Adipose tissue (tissue), 3 donors: ENCODE measurements around the gene PYCARD. TPM values are rescaled to one million over a fixed set of nuclear protein-coding genes. Genes with fewer than 3 reads are reported as not detected.
"Not testable (repeated sequence)": the region's sequence is repeated elsewhere in the genome, so short reads cannot be mapped to it uniquely, and the experiment has no call there.

ENCODE experiments used
- H3K27ac ChIP-seq: one replicate; pipeline ENCODE4 v1.5.1; 2013; ENCODE audit warnings: low read depth, low read length
- WGBS, 3 donors: extraction: QIAGEN DNeasy Blood & Tissue Kit; methylation state at CpG; one replicate each; pipeline ENCODE4 v1.1.7; 2013; 5-methylcytosine and 5-hydroxymethylcytosine counted together
- polyA plus RNA-seq, 3 donors: library from polyadenylated mRNA; stranded (reverse); fragments of 200-250 nt; gene quantifications; one replicate each; pipeline ENCODE4 v1.2.3, GENCODE V29; 2013
- donor health status: healthy with polysubstance abuse.
- donor health status: Bipolar disorder and iron deficiency.
- donor health status: healthy.

PYCARD gene
- polyA plus RNA-seq, 3 donors, result 12.2 to 50.5 (median 25.8) TPM

- H3K27ac ChIP-seq, result peak within 1 kb of the TSS; percentile 98
- 0% methylated on average over 69 of the region's 69 CpGs for WGBS, 3 donors
Measured at GRCh38 chr16:31179747-31180459, 22.7 kb downstream of the PYCARD start, which contains the start of gene FUS. TSS of gene FUS (plus strand) at chr16:31180139. CDS start at chr16:31180215, 76 bp downstream.

- H3K27ac ChIP-seq, result peak overlapping the region; percentile 98
- WGBS, 3 donors, result 2% methylated on average over 27 of the region's 27 CpGs
Measured at GRCh38 chr16:31179219-31179746, 23.3 kb downstream of the PYCARD start.

GRCh38 chr16:31177136-31177535 is 25.4 kb downstream of the PYCARD start:
- WGBS, 3 donors, result 39 to 69% (median 47%) methylated on average over 3 of the region's 3 CpGs
- no peak overlapping the region for H3K27ac ChIP-seq

GRCh38 chr16:31170048-31170447 is 32.5 kb downstream of the PYCARD start:
- no CpG with 5 or more reads among the region's 2 CpGs for WGBS, 3 donors
- not testable (repeated sequence) for H3K27ac ChIP-seq

GRCh38 chr16:31168848-31169247 is 33.7 kb downstream of the PYCARD start:
- WGBS, 3 donors, result 52 to 60% (median 58%) methylated on average over 2 of the region's 2 CpGs

GRCh38 chr16:31167315-31167714 is 35.2 kb downstream of the PYCARD start:
- WGBS, 3 donors, result 88 to 90% (median 90%) methylated on average over 8 of the region's 8 CpGs

More at GRCh38 chr16:31168848-31169247, 33.7 kb downstream of the PYCARD start:
- H3K27ac ChIP-seq, result no peak overlapping the region

GRCh38 chr16:31157136-31157535 is 45.4 kb downstream of the PYCARD start:
- no peak overlapping the region for H3K27ac ChIP-seq
- 24% methylated on average over 8 of the region's 8 CpGs for WGBS, 3 donors

More at GRCh38 chr16:31167315-31167714, 35.2 kb downstream of the PYCARD start:
- no peak overlapping the region for H3K27ac ChIP-seq

Other genes starting within 250 kb of the PYCARD start
- gene SETD1A, start 245.0 kb downstream of the PYCARD start, polyA plus RNA-seq, result 10 to 100 TPM in 2 of 3 donors, 1 to 10 TPM in 1; 5.1 to 13.0 (median 10.8) TPM
- 10 to 100 TPM; 23.3 to 31.2 (median 26.8) TPM for gene HSD3B7, start 217.6 kb downstream of the PYCARD start, polyA plus RNA-seq
- under 1 TPM; 0.11 to 0.98 (median 0.18) TPM for gene STX1B, start 192.1 kb downstream of the PYCARD start, polyA plus RNA-seq
- 10 to 100 TPM; 31.8 to 83.0 (median 66.8) TPM for gene STX4, start 169.2 kb downstream of the PYCARD start, polyA plus RNA-seq
- 1 to 10 TPM; 3.3 to 7.1 (median 6.3) TPM for gene ZNF668, start 128.5 kb downstream of the PYCARD start, polyA plus RNA-seq
- 1 to 10 TPM; 4.8 to 5.2 (median 5.2) TPM for gene ZNF646, start 128.3 kb downstream of the PYCARD start, polyA plus RNA-seq
- 1 to 10 TPM in 1 of 3 donors, under 1 TPM in 2; 0.45 to 2.4 (median 0.88) TPM for gene PRSS53, start 113.8 kb downstream of the PYCARD start, polyA plus RNA-seq
- 100 to 1,000 TPM; 106 to 132 (median 113) TPM for gene VKORC1, start 108.0 kb downstream of the PYCARD start, polyA plus RNA-seq
- gene BCKDK, start 94.4 kb downstream of the PYCARD start, polyA plus RNA-seq, result 10 to 100 TPM; 31.4 to 79.6 (median 45.4) TPM
- gene KAT8, start 85.1 kb downstream of the PYCARD start, polyA plus RNA-seq, result 10 to 100 TPM; 37.6 to 41.5 (median 39.9) TPM
- 100 to 1,000 TPM in 1 of 3 donors, 10 to 100 TPM in 1, 1 to 10 TPM in 1; 1.3 to 159 (median 11.2) TPM for gene PRSS8, start 67.0 kb downstream of the PYCARD start, polyA plus RNA-seq
- 1 to 10 TPM; 2.4 to 3.8 (median 3.4) TPM for gene PRSS36, start 52.7 kb downstream of the PYCARD start, polyA plus RNA-seq
- 100 to 1,000 TPM in 2 of 3 donors, 10 to 100 TPM in 1; 79.6 to 236 (median 213) TPM for gene FUS, start 22.6 kb downstream of the PYCARD start, polyA plus RNA-seq
- gene TRIM72, start 11.4 kb upstream of the PYCARD start, polyA plus RNA-seq, result under 1 TPM; 0.09 to 0.12 (median 0.11) TPM
- gene PYDC1, start 14.4 kb upstream of the PYCARD start, polyA plus RNA-seq, result not detected
- 10 to 100 TPM in 1 of 3 donors, 1 to 10 TPM in 2; 1.4 to 15.6 (median 7.8) TPM for gene ITGAM, start 57.2 kb upstream of the PYCARD start, polyA plus RNA-seq
- gene ITGAX, start 152.4 kb upstream of the PYCARD start, polyA plus RNA-seq, result 10 to 100 TPM in 1 of 3 donors, 1 to 10 TPM in 1, under 1 TPM in 1; 0.91 to 22.4 (median 4.5) TPM
- gene ITGAD, start 190.6 kb upstream of the PYCARD start, polyA plus RNA-seq, result under 1 TPM in 2 of 3 donors, not detected in 1; 0.03 to 0.09 TPM
- 10 to 100 TPM in 1 of 3 donors, 1 to 10 TPM in 1, under 1 TPM in 1; 0.31 to 13.3 (median 3.1) TPM for gene COX6A2, start 225.6 kb upstream of the PYCARD start, polyA plus RNA-seq
- 1 to 10 TPM in 1 of 3 donors, under 1 TPM in 2; 0.54 to 1.1 (median 0.79) TPM for gene ZNF843, start 240.0 kb upstream of the PYCARD start, polyA plus RNA-seq